HG03095 (cell line): ENCODE results near the gene ANXA10.

Experiments
- ATAC-seq: cut with Tn5 transposase; IDR thresholded peaks from one replicate; pipeline ENCODE4 v1.9.1; 2021; ENCODE audit warnings: moderate library complexity; ENCODE audit not compliant: unreplicated experiment

Gene ANXA10

DNA sequence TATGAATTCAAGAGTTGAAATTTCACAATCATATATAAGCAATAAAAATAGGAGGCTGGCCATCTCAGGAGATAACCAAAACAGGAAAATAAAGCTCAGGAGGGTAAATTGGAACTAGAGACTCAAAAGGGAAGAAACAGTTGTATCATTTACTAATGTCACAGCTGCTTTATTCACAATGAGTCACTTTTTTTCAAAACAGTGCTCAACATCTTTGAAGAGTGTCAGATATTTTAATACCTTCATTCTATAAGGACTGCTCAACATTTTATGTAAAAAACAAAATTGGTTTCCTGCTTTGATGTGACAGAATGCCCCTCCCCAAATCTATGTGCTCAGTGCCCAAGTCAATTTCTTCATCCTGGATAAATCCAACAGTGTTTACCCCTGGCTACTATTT is 128.6 kb downstream of the ANXA10 start:
- ATAC-seq, result no peak

GRCh38 chr4:168221301-168221700 is 129.0 kb downstream of the ANXA10 start:
- ATAC-seq, result no peak
